ENCODE results near the gene SPEN. TPM values are rescaled to one million over a fixed set of nuclear protein-coding genes. Genes with fewer than 3 reads are reported as not detected.

SPEN gene
- total and polyA plus RNA-seq, 2 of the 13 experiments (the other 11 are each of a cell fraction or from before 2014, with no cell fraction given), result 4.8 to 14.0 TPM

GRCh38 chr1:15834406-15835204, 12.9 kb upstream of the SPEN start (continued):
- TF ChIP-seq ZNF513 (CRISPR knock-in tag; conservative IDR thresholded peaks at IDR 0.05) (peak; percentile 70; the same call in 1 of the 2 replicates), GLMP (CRISPR knock-in tag; IDR thresholded peaks at IDR 0.05; ENCODE audit: borderline replicate concordance) (no peak), RBAK (CRISPR knock-in tag; IDR thresholded peaks at IDR 0.05) (no peak), ZNF530 (CRISPR knock-in tag; IDR thresholded peaks at IDR 0.05; ENCODE audit: low read depth) (peak; percentile 48; the same call in 1 of the 2 replicates), ZBTB37 (CRISPR knock-in tag; IDR thresholded peaks at IDR 0.05) (no peak), CENPT (CRISPR knock-in tag; IDR thresholded peaks at IDR 0.05; ENCODE audit: low read depth) (no peak), SP5 (CRISPR knock-in tag; IDR thresholded peaks at IDR 0.05; ENCODE audit: borderline replicate concordance, low read depth) (peak; percentile 98), RBM39 (IDR thresholded peaks at IDR 0.05; ENCODE audit: low read depth, low read length, poor library complexity, severe bottlenecking) (peak; percentile 80), IRF9 (CRISPR knock-in tag; IDR thresholded peaks at IDR 0.05; ENCODE audit: borderline replicate concordance) (0 out of 2 replicates have a peak, but pooled peaks have one; percentile 31), ZNF772 (CRISPR knock-in tag; IDR thresholded peaks at IDR 0.05) (peak; percentile 71; the same call in 1 of the 2 replicates), SOX5 (CRISPR knock-in tag; IDR thresholded peaks at IDR 0.05; ENCODE audit: borderline replicate concordance) (peak; percentile 11; the same call in 1 of the 2 replicates), ZC3H4 (CRISPR knock-in tag; IDR thresholded peaks at IDR 0.05; ENCODE audit: borderline replicate concordance) (no peak; the same call in 1 of the 2 replicates), GABPA (IDR thresholded peaks at IDR 0.05; ENCODE audit: low read depth, low read length) (no peak), GABPA (CRISPR knock-in tag; IDR thresholded peaks at IDR 0.05; ENCODE audit: low read depth) (no peak), NFATC3 (CRISPR knock-in tag; IDR thresholded peaks at IDR 0.05) (no peak), NR3C1 (CRISPR knock-in tag; IDR thresholded peaks at IDR 0.05) (no peak), EZH2 (conservative IDR thresholded peaks at IDR 0.05; ENCODE audit: low read depth, low read length) (no peak), KLF15 (CRISPR knock-in tag; IDR thresholded peaks at IDR 0.05; ENCODE audit: borderline replicate concordance) (no peak; the same call in 1 of the 2 replicates), NAIF1 (CRISPR knock-in tag; IDR thresholded peaks at IDR 0.05; ENCODE audit: borderline replicate concordance) (no peak), HMGA1 (CRISPR knock-in tag; conservative IDR thresholded peaks at IDR 0.05) (no peak), KLF9 (CRISPR knock-in tag; IDR thresholded peaks at IDR 0.05; ENCODE audit: low read depth) (no peak), PTBP1 (IDR thresholded peaks at IDR 0.05; ENCODE audit: low read depth, low read length, poor library complexity, severe bottlenecking) (no peak), SP1 (IDR thresholded peaks at IDR 0.05) (no peak), SP1 (CRISPR knock-in tag; IDR thresholded peaks at IDR 0.05) (peak; percentile 81), ZFYVE20 (CRISPR knock-in tag; IDR thresholded peaks at IDR 0.05; ENCODE audit: borderline replicate concordance, low read depth) (no peak)
